ENCODE measurements around the gene SREBF1.

The SREBF1 gene

DNA sequence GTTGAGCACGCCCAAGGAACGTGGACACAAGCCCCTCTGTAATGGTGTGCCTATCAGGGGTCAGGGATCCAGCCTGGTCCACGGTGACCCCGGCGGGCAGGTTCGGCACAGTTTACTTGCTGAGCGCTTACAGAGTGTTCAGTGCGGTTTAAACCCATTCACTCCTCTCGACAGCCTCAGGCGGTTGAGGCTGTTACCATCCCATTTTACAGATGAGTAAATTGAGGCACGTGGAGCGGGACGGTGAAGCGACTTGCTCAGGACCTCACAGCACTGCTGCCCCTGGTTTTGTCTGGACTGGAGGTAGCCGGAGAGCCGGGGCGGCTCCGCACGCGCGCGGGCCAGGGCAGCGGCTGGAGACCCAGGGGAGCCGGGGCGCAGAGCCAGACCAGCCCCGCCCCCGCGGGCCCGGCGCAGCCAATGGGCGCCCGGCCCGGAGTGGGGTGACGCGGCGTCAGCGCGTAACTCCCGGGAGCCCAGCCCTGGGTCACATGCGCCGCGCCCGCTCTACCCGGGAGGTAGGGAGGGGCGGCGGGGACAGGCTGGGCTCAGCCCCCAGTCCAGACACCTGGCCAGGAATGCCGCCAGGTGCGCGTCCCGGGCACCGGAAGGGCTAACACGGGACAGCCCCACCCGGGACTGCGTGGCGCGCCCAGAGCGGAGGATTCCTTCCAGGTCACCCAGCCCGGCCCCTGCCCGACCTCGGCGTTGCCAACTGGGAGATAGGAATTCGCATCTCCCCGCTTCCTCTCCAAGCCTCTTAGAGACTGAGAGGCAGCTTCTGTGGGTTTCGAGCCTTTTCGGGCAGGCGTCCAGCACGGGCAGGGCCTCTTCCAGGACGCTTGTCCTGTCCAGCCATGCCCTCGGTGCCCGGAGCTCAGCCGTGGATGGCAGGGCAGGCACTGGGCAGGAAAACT is 3.3 kb upstream of the SREBF1 start:
- DNase-seq = peak; percentile 95

DNA sequence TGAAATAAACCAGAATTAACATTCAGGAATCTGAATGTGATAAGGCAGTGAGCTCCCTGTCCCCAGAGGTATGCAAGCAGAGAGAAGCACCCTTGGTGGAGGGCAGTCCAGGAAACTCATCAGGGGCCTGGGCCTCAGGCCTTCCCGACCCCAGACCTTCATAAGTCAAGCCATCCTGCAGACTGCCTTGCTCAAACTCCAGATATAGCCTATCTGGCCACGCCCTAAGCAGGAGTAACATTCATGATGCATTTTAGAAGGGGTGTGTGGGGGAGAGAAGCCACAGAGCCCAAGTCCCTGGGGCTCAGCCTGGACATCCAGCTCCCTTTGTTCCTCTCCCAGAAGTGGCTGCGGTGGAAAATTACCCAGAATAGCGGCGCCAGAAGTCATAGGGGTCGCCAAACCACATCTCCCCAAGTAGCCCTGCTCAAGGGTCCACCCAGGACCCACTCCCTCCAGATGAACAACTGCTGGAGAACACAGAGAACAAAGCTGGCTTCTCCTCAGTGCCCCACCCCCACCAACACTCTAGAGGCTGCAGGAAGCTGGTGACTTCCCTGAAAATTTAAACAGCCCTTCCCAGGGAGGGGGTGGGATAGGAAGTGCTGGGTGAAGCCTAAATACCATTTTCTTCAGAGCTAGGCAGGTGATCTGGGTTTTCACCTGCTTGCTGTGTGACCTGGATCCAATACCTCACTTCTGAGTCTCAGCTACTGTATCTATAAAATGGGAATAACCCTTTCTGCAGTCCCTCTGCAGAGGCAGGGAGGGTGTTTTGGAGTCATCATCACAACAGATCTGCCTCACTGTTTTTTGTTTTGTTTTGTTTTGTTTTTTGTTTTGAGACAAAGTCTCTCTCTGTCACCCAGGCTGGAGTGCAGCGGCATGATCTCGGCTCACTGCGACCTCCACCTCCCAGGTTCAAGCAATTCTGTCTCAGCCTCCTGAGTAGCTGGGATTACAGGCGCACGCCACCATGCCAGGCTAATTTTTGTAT is 1.5 kb upstream of the SREBF1 start:
- DNase-seq = peak; percentile 78

DNA sequence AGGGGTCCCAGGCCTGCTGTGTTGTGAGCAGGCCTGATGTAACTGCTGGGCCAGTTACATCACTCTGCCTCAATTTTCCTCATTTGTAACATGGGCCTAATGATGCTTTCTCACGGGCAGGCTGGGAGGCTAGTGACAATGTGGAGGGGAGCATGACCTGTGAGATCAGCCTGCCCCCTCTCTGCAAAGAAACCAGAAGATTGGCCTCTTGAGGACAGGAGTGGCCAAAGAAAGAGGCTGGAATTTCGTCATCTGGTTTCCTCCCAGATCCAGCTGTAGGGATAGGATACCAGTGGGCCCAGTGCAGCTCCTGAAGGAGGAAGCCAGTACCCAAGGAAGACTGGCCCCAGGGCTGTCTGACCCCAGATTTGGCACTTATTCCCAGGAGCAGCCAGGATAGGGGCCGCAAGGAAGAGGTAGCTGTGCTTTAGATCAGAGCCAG is 615 bp upstream of the SREBF1 start:
- DNase-seq = no peak

DNA sequence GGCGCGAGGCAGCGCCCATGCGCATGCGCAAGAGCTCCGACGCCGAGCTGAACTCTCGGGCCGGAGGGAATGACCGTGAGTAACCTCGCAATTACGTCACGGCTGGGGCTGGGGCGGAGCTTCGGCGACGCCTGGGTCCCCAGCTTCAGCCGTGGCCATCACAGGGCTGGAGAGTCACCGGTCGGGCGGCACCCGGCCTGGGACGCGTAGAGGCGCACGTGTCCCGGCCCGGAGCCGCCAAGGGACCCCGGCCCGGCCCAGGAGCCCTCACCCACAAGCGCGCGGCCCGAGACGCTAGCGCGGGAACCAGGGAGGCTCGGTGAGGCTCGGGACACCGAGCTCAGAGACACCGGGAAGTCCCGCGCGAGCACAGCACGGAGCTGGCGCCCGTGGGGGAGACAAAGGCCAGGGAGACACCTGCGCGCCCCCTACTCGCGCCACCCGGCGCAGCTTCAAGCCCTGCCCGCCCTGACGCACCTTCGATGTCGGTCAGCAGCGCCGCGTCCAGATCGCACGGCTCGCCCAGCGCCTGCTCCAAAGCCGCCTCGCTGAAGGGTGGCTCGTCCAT is 452 bp downstream of the SREBF1 start:
- DNase-seq = peak; percentile 99

DNA sequence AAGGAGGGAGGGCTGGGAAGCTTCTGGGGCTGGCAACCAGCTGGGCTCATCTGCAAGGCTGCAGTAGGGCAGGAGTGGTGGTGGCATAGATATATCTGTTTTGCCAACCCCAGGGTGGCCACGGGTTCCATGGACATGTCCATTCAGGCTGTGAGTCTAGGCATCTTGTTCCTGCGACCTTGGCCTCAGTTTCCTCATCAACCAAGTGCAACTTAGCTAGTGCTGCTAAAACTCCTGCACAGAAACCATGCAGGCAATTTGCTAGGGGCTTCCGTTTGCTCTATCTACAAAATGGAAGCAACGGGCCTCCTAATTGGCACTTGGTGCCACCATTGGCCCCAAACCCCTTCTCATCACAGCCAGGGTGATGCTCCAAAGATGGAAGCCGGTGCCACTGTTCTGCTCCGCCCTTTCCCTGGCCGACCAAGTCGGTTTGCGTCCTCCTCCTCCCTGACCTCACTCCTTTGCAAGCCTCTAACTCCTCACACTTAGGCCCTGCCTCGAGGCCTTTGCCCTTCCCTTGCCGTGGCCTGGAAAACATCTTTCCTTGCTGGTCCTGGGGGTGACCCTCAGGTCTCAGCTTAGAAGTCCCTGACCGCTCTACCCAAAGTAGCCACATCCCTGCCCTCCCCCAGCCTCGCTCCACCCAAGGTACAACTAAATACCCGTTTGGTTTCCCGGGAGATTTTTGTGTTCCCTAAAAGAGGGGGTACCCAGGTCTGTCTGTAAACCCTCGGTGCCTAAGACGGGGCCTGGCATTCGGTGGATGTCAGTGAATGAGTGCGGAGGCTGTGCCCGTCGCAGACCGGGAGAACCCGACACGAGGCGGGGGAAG is 1.2 kb downstream of the SREBF1 start:
- DNase-seq = no peak

DNA sequence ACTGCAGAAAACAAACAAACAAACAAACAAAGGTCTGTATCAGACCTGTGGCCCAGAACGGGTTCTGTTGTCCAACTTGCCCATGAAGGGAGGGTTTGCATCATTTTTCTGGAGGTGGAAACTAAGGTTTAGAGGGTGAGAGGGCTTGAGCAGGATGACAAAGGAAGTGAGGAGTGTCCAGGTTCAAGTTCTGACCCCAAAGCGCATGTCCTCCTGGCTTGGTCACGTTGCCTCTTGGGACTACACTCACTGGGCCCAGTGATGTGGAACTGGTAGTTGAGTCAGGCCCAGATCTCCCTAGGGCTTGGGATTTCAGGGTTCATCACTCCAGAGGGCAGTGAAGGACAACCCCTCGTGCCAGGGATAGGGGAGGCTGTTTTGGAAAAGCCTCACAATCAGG is 1.8 kb downstream of the SREBF1 start:
- DNase-seq = no peak

DNA sequence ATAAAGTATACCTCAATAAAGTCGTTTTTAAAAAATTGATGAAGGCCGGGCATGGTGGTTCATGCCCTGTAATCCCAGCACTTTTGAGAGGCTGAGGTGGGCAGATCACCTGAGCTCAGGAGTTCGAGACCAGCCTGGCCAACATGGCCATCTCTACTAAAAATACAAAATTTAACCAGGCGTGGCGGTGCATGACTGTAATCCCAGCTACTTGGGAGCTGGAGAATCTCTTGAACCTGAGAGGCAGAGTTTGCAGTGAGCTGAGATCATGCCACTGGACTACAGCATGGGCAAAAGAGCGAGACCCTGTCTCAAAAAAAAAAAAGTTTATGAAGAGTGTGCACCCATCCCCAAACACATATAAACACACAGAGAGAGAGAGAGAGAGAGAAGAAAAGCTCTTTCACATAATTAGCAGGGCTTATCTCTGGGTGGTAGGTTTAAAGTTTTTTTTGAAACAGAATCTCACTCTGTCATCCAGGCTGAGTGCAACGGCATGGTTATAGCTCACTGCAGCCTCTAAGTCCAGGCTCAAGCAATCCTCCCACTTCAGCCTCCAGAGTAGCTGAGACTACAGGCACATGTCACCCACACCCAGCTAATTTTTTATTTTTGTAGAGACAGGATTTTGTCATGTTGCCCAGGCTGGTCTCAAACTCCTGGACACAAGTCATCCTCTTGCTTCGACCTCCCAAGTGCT is 3.0 kb downstream of the SREBF1 start:
- no peak for DNase-seq

DNA sequence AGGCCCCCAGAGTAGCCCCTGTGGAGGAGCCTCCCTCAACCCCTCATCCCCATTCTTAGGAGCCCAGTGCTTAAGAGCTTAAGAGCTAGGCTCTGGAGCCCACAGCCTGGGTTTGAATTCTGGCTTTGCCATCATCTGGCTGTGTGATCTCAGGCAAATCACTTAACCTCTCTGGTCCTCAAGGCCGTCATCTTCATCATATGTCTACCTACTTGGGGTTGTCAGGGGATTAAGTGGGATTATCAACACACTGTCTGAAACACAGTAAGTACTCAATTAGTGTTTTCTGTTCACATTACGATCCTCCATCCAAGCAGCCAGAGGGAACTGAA is 4.8 kb downstream of the SREBF1 start:
- no peak for DNase-seq

DNA sequence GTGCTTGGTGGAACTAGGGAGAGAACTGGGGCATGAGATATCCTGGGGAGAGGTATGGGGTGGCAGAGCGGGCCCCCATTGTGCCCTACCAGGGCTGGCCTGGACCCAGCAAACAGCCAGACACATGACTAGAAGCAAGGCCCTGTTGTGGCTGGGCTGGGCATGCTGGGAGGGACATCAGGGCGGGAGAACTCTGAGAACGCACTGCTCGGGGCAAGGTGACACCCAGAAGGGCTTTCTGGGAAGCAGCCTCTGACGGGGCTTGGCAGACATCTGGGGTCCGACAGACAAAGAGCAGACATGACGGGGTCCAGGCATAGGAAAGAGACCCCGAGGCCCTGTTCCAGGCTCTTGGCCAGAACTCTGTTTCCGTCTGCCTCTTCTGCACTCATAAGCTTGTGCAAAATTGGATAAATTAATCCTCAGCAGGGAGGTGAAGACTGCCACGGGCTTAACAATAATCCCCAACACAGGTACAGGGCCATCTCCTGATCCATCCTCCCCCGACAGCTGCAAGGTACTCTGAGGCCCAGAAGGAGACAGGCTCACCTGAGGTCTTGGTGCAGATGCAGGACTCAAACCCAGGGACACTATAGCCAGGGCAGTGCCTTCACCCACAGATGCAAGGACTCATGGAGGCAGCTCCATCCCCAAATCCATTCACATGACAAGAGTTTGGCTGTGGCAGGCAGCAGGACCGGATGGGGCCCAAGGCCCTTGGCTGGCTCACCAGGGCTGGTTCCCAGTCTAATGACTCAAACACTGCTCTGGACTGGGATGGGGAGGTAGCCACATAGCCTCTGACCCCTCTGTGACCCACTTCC is 5.4 kb downstream of the SREBF1 start:
- no peak for DNase-seq

DNA sequence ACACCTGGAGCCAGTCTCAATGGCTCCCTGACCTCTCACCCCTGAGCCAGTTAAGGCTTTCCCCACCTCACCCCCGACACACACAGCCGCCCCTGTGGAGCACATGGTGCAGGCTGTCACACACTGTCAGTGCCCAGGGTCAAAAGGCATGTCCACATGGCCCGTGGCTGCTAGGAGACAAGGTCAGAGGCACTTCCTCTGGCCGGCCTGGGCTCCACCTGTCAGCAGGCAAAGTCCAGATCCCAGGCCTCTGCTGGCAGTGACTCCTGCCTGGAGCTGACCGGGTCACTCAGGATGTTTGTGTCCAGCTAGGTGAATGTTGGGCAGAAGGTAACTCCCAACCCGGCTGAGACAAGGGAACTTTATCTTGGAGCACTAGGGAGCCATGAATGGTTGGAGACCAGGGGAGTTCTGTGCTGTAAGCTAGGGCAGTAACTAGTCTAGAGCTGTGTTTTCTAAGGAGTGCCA is 6.0 kb downstream of the SREBF1 start:
- DNase-seq = no peak

DNA sequence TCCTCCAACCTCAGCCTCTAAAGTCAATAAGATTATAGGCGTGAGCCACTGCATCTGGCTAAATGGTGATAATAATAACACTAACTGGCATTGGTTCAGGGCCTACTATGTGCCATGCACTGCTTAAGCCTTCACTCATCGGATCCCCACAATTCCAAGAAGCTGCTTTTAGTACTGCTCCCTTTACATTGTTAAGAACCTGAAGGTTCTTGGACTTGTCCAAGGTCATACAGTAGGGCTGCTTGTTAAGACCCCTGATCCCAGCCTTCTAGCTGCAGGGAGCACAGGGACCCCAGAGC is 6.6 kb downstream of the SREBF1 start:
- DNase-seq = no peak

DNA sequence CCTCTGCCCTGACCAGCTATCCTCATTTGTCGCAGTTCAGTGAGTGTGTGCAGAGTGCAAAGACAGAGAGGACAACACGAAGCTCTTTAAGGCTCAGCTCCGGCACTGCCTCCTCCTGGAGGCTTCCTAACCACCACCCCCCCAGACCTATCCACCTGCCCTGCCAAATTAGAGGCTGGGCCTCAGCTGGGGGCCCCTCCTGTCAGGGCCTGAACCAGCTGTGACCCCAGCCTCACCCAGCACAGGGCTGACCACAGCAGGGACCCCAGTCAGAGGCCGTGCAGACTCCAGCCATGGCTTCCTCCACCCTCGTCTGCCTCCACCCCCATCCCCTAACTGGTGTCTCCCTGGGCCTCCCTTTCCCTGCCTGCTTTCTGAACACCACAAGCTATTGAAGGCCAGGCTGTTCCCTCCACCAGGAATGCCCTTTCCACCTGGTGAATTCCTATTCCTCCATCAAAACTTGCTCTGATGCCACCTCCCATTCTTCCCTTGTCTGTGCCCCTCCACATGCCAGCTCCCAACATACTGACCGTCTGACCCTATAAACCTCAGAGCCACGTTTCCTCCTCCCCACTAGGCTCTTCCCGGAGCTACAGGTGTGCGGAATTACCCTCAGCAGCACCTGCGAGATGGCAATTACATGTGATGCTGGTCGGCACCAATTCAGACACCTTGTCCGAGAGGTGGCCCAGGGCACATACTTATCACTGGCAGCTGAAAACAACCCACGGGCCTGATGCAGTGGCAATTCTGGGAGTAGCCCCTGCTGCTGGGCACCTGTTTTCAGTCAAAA is 8.8 kb downstream of the SREBF1 start:
- no peak for DNase-seq

DNA sequence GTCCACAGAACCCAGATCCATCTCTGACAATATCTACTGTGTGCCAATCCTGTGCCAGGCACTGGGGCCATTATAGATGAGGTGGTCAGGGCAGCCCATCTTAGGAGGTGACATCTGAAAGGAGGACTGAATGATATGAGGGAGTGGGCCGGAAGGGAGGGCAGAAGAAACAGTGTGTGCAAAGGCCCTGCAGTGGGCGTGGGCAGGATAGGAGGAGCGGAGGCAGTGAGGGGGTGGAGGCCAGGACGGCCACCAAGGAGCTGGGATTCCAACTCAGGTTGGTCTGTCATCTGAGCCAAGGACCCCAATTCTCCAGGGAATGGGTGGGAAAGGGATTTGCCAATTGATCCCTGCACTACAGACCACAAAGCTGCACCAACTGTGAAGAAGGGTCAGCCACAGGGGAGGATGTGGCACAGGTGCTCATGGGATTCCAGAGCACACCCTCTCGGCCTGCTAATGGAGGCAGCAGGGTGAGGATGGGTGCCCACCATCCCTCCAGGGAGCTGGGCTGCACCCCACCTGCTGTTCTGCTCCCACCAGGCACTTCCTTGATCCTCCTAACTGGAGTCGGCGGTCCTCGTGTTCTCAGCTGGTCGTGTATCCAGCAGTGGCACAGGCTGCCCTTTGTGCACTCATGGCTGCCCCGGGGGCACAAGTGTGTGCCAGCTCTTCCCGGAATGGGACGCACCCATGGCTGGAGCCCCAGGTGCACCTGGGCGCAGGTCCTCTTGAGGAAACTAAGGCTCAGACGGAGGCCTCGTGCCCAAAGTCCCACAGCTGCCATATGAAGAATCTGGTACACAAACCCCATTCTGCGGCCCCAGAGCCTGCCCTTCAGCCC is 9.6 kb downstream of the SREBF1 start:
- DNase-seq = no peak

DNA sequence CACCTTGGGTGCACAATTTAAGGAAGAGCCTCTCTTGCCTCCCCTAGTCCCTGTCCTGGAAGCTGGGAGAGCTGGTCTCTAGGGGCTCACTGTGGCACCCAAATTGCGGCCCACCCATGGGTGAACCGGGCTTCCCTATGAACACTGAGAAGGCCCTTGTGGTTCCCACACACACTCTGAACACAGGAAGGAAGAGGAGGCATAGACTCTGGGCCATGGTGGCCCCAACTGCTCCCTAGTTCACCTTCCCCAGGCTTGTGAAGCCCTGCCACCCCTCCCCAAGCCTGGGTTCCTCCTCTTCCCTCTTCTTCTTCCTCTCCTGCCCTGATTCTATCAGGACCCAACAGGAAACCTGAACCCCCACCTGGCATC is 10.5 kb downstream of the SREBF1 start:
- no peak for DNase-seq

DNA sequence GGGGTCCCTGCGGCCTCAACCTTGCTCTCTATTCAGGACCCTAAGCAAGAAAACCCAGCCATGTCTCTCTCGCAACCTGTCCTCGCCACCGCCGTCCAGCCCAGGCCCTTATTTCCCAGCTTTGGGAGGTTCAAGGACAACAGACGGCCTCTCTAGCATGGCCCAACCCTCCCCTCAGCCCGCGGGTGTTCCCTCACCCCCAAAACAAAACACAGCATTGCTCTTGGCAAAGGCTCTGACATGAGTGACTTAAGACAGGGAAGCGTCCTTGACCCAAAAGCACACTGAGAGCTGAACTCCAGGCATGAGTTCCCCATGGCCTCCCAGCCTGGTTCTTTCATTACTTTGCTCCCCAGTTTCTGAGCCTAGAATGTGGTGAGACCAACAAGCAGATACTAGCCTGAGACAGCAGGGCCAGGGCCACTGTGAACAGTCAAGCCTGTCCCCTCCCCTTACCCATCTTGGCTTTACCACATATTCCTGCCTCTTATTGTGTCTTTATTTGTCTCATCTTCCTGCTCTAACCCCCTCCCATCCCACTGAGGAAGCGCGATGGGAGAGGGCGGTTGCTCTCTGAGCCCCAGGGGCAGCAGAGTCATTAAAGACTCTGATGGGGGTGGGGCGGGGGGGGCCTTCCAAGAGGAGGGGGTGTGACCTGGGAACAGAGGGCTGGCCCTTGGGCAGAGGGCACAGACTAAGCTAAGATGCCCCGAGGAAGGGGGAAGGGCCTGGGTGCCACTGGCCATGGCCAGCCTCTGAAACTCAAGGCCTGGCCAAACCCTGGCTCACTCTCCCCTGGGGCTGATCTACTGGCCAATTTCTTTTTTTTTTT is 11.8 kb downstream of the SREBF1 start:
- DNase-seq = no peak

DNA sequence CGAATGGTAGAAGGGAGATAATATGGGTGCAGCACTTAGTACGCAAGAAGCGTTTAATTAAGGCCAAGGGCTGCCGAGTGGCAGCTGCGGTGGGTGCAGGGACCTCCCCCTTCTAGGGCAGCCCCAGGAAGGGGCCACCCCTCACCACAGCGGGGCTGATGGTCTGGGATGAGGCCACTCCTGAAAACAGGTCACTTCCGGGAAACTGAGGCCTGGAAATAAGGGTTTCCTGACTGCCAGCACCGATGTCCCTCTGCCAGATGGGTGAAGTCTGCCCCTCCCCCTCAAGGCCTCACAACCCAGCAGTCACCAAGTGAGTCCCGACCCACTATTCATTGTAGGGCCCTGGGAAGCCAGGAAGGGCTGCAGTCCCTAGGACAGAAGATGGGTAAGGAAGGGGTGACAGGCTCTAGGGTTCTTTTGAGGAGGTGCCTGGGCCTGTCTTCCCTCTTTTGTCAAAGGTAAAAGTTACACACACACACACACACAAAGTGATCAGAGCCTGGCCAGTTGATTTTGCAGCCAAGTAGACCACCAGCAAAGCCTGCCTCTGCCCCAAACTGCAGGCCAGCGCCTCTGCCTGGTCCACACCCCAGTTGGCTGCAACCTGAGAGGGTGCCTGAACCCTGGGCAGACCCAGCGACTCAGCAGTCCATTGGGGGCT is 12.5 kb downstream of the SREBF1 start:
- peak; percentile 93 for DNase-seq

DNA sequence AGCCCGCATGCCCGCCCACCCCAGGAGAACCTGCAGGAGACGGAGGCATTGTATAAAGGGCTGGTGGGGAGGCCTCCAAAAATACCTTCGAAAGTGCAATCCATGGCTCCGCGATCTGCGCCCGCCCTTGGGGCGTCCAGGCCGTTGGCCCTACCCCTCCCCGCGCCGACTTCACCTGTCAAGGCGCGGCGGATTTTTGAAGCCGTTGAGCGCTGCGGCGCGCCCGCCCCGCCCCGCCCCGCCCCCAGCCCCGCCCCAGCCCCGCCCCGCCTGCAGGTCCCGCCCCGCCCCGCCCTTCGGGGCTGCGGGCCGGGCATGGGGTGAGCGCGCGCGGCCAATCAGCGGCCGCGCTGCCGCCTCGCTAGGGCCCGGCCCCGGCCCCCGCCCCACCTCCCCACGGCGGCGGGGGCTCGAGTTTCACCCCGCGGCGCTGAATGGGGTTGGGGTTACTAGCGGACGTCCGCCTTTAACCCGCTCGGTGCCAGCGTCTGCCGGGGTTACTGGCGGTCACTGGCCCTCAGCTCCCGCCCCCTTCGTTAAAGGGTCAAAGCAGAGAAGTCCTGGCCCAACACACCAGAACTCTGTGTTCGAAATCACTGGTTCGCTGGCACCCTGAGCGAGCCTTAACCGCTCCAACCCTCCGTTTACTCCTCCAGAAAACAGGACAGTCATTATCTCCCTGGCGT is 13.2 kb downstream of the SREBF1 start:
- DNase-seq = peak; percentile 96
